Hepatocyte (in vitro differentiated cells): Measurements from ENCODE around the gene SLX1B. TPM values are rescaled to one million over a fixed set of nuclear protein-coding genes. Genes with fewer than 3 reads are reported as not detected.
"Not testable (repeated sequence)": the region's sequence is repeated elsewhere in the genome, so short reads cannot be mapped to it uniquely, and the experiment has no call there.

Source experiments
- DNase-seq: peaks from one replicate; pipeline ENCODE4 v3.0.0-alpha.2; 2016; ENCODE audit warnings: low spot score
- H2AFZ ChIP-seq: fragments of 200-600 bp; sonication (generic); 2 replicates; pipeline ENCODE4 v1.6.0; 2016; ENCODE audit warnings: antibody characterized with exemption, mild to moderate bottlenecking
- H3K27ac ChIP-seq: fragments of 200-600 bp; sonication (generic); 2 replicates; pipeline ENCODE4 v1.5.1; 2016; ENCODE audit warnings: mild to moderate bottlenecking
- H3K27me3 ChIP-seq: fragments of 200-600 bp; sonication (generic); 2 replicates; pipeline ENCODE4 v1.6.1; 2016
- H3K36me3 ChIP-seq: fragments of 200-600 bp; sonication (generic); replicated peaks from 2 replicates; pipeline ENCODE4 v1.5.1; 2016; ENCODE audit warnings: low read depth; ENCODE audit not compliant: insufficient read depth
- H3K4me1 ChIP-seq: fragments of 200-600 bp; sonication (generic); 2 replicates; pipeline ENCODE4 v1.5.1; 2016; ENCODE audit warnings: mild to moderate bottlenecking, moderate library complexity; ENCODE audit not compliant: insufficient read depth
- H3K4me2 ChIP-seq: fragments of 200-600 bp; sonication (generic); 2 replicates; pipeline ENCODE4 v1.6.0; 2016
- H3K4me3 ChIP-seq: fragments of 200-600 bp; sonication (generic); 2 replicates; pipeline ENCODE4 v1.5.1; 2016; ENCODE audit warnings: mild to moderate bottlenecking
- H3K79me2 ChIP-seq: fragments of 200-600 bp; sonication (generic); 2 replicates; pipeline ENCODE4 v1.6.0; 2017; ENCODE audit warnings: mild to moderate bottlenecking
- H3K9me2 ChIP-seq: fragments of 200-600 bp; sonication (generic); replicated peaks from 2 replicates; pipeline ENCODE4 v1.6.0; 2017; ENCODE audit warnings: mild to moderate bottlenecking; ENCODE audit not compliant: insufficient read depth
- H3K9me3 ChIP-seq: fragments of 200-600 bp; sonication (generic); 2 replicates; pipeline ENCODE4 v1.5.1; 2016; ENCODE audit warnings: low read depth, mild to moderate bottlenecking
- H4K20me1 ChIP-seq: fragments of 200-600 bp; sonication (generic); 2 replicates; pipeline ENCODE4 v1.6.0; 2016; ENCODE audit warnings: mild to moderate bottlenecking; ENCODE audit not compliant: insufficient read depth, poor library complexity, severe bottlenecking
- WGBS: methylation state at CpG from one replicate; pipeline ENCODE4 v1.1.6; 2016; ENCODE audit warnings: low lambda C conversion rate; ENCODE audit errors: missing lambda C conversion rate; 5-methylcytosine and 5-hydroxymethylcytosine counted together
- polyA plus RNA-seq: library from polyadenylated mRNA; unstranded; fragments of >200 nt; fragmentation: Nextera tagmentation; extraction: Ambion mirVana; gene quantifications from 2 replicates; pipeline ENCODE4 v1.2.1, GENCODE V29; 2016
- total RNA-seq: library from RNA; depleted of rRNA; stranded (reverse); fragments of >200 nt; gene quantifications from 2 replicates; pipeline ENCODE4 v1.2.3, GENCODE V29; 2014

SLX1B gene
- total and polyA plus RNA-seq, 2 experiments from 2014 or later = 14.2 to 32.7 TPM

- no CpG with 5 or more reads among the region's 57 CpGs for WGBS
- H3K4me2 ChIP-seq, H3K79me2 ChIP-seq: not testable (repeated sequence)
These were observed 11.9 kb downstream of the SLX1B start for GRCh38 chr16:29465985-29466824.

GRCh38 chr16:29466904-29467303 is 12.6 kb downstream of the SLX1B start:
- not testable (repeated sequence) for H3K27ac ChIP-seq, H3K79me2 ChIP-seq, H3K4me1 ChIP-seq, H3K4me3 ChIP-seq, DNase-seq, H3K27me3 ChIP-seq, H2AFZ ChIP-seq, H3K4me2 ChIP-seq, H3K36me3 ChIP-seq, H3K9me3 ChIP-seq, H4K20me1 ChIP-seq, H3K9me2 ChIP-seq
- no CpG with 5 or more reads among the region's 33 CpGs for WGBS

More at GRCh38 chr16:29465985-29466824, 11.9 kb downstream of the SLX1B start:
- H3K27me3 ChIP-seq, DNase-seq, H3K4me3 ChIP-seq, H3K27ac ChIP-seq, H3K9me2 ChIP-seq, H2AFZ ChIP-seq, H3K36me3 ChIP-seq, H3K4me1 ChIP-seq, H3K9me3 ChIP-seq, H4K20me1 ChIP-seq: not testable (repeated sequence)

GRCh38 chr16:29467654-29468366 is 13.5 kb downstream of the SLX1B start:
- WGBS = no CpG with 5 or more reads among the region's 10 CpGs

GRCh38 chr16:29469660-29470059 is 15.3 kb downstream of the SLX1B start:
- H3K27ac ChIP-seq, H3K9me2 ChIP-seq, H3K4me1 ChIP-seq, H4K20me1 ChIP-seq, H3K4me3 ChIP-seq, H2AFZ ChIP-seq, H3K36me3 ChIP-seq, H3K9me3 ChIP-seq, H3K4me2 ChIP-seq, DNase-seq, H3K27me3 ChIP-seq, H3K79me2 ChIP-seq: not testable (repeated sequence)
- 50% methylated on average over 6 of the region's 6 CpGs for WGBS

More at GRCh38 chr16:29467654-29468366, 13.5 kb downstream of the SLX1B start:
- not testable (repeated sequence) for H3K27ac ChIP-seq, H3K36me3 ChIP-seq, H3K9me2 ChIP-seq, H4K20me1 ChIP-seq, H3K79me2 ChIP-seq, H2AFZ ChIP-seq, H3K27me3 ChIP-seq, H3K4me2 ChIP-seq, DNase-seq, H3K4me3 ChIP-seq, H3K4me1 ChIP-seq, H3K9me3 ChIP-seq

- not testable (repeated sequence) for H3K9me3 ChIP-seq, DNase-seq, H3K27ac ChIP-seq, H3K79me2 ChIP-seq, H3K4me3 ChIP-seq, H3K4me1 ChIP-seq, H4K20me1 ChIP-seq, H3K27me3 ChIP-seq, H3K4me2 ChIP-seq, H3K36me3 ChIP-seq, H2AFZ ChIP-seq, H3K9me2 ChIP-seq
- no CpG with 5 or more reads among the region's 4 CpGs for WGBS
These were observed 17.7 kb downstream of the SLX1B start for GRCh38 chr16:29472065-29472464.

- not testable (repeated sequence) for H3K27me3 ChIP-seq, H3K36me3 ChIP-seq, H3K79me2 ChIP-seq, H3K4me1 ChIP-seq, H3K9me2 ChIP-seq, H3K4me2 ChIP-seq, H4K20me1 ChIP-seq, H2AFZ ChIP-seq, DNase-seq, H3K4me3 ChIP-seq, H3K27ac ChIP-seq, H3K9me3 ChIP-seq
- WGBS = 92% methylated on average over 9 of the region's 12 CpGs
These were observed 27.9 kb downstream of the SLX1B start for GRCh38 chr16:29482276-29482675.

- not testable (repeated sequence) for H3K9me2 ChIP-seq, H3K27me3 ChIP-seq
These were observed 52.0 kb downstream of the SLX1B start, which contains the start of gene NPIPB12 for GRCh38 chr16:29506308-29506707. Gene NPIPB12 (minus strand): TSS chr16:29506408.

More at GRCh38 chr16:29506308-29506707, 52.0 kb downstream of the SLX1B start, which contains the start of gene NPIPB12:
- not testable (repeated sequence) for H3K36me3 ChIP-seq, H4K20me1 ChIP-seq, H3K4me1 ChIP-seq, H3K9me3 ChIP-seq, H2AFZ ChIP-seq, H3K4me2 ChIP-seq, DNase-seq, H3K4me3 ChIP-seq, H3K27ac ChIP-seq, H3K79me2 ChIP-seq
- no CpG with 5 or more reads among the region's 6 CpGs for WGBS
